ENCODE measurements around the gene CYP4F22.

Gene CYP4F22

DNA sequence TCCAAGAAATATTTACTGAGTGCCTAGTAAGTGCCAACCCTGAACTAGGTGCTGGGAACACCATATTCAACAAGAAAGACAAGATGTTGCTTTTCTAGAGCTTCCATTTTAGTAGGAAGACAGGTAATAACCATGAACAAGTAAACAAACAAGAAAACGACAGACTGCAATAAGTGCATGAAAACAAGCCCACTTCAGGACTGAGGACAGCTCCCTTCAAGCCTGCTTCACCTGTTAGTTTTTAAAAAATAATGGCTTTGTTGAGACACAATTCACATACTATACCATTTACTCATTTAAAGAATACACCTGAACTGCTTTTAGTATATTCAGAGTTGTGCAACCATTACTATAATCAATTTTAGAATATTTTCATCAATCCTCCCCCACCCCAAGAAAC is 30.4 kb downstream of the CYP4F22 start:
- no peak for DNase-seq

DNA sequence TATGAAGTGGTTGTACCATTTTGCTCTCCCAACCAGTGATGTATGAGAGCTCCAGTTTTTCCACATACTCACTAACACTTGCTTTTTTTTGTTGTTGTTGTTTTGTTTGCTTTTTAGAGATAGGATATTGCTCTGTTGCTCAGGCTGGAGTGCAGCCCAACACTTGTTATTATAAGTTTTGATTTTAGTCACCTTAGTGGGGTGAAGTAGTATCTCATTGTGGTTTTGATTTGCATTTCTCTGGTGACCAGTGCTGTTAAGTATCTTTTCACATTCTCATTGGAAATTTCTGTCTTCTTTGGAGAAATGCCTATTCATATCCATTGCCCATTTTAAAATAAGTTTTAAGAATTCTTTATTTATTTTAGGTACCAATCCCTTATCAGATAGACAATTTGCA is 31.3 kb downstream of the CYP4F22 start:
- no peak for DNase-seq

DNA sequence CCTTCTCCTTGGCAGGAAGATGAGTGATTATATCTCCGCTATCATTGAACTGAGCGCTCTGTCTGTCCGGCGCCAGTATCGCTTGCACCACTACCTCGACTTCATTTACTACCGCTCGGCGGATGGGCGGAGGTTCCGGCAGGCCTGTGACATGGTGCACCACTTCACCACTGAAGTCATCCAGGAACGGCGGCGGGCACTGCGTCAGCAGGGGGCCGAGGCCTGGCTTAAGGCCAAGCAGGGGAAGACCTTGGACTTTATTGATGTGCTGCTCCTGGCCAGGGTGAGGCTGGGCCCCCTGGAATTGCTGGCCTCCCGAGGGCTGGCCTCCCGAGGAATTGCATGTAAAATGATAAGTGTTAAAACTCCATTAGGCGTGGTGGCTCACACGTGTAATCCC is 32.1 kb downstream of the CYP4F22 start:
- DNase-seq: no peak

DNA sequence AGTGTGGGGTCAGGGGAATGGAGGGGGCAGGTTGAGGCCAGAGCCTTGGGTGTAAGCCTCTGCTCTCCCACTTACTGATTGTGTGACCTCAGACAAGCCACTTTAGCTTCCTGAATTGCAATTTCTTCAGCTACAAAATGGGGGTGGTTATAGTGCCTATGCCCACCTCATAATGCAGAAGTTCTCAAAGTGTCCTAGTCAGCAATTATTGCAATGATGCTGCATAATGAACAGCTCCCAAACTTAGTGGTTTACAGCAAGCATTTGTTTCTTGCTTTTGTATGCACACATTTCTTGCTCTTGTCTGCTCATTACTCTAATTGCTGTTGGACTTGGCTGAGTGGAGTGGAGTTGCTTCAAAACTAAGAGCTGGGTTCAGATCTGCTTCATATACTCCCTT is 36.0 kb downstream of the CYP4F22 start:
- no peak for DNase-seq

DNA sequence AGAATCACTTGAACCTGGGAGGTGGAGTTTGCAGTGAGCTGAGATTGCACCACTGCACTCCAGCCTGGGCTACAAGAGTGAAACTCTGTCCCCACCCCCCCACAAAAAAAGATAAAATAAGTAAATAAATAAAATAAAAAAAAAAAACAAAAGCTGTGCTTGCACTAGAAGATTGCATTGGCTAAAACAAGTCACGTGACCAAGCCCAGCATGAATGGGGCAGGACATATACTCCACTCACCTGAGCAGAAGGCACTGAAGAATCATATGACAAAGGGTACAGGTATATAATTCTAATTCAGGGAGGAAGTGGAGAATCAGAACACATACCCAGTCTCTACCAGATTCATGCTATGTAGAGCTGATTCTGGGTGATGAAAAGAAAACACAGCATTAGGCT is 36.6 kb downstream of the CYP4F22 start:
- DNase-seq: no peak

DNA sequence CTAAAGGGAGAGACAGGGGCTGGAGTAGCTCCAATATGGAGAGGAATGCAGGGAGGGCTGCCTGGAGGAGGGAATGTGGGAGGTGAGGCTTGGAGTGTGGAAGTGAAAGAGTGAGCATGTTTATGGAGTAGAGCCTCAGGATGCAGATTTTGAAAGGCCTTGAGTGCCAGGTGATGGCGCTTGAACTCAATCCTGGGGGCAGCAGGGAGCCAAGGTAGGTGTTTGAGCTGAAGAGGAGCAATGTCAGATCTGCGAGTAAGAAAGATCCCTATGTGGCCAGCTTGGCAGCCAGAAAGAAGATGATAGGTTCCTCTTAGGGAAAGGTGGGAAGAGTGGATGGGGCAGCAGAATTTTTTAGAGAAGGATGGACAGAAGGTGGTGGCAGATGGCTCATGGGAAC is 40.3 kb downstream of the CYP4F22 start:
- no peak for DNase-seq

DNA sequence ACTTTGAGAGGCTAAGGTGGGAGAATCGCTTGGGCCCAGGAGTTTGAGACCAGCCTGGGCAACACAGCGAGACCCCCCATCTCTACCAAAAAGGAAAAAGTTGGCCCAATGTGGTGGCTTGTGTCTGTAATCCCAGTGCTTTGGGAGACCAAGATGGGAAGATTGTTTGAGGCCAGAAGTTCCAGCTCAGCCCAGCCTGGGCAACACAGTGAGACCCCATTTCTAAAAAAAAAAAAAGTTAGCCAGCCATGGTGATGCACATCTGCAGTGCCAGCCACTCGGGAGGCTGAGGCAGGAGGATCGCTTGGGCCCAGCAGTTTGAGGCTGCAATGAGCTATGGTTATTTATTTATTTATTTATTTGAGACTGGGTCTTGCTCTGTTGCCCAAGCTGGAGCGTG is 41.3 kb downstream of the CYP4F22 start:
- DNase-seq: no peak

DNA sequence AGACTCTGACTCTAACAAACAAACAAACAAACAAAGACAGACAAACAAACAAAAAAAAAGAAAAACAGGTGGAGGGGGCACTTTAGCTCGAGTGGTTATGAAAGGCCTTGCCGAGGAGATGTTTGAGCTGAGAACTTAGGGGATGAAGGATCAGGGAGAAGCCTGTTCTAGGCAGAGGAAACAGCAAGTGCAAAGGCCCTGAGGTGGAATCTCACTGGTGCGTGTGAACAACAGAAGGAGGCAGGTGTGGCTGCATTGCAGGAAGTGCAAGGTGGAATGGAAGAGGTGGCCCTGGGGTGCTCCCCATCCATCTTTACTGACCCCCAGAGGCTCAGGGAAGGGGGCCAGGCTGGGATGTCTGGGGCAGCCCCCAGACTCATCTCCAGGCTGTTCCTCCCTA is 41.9 kb downstream of the CYP4F22 start:
- no peak for DNase-seq

DNA sequence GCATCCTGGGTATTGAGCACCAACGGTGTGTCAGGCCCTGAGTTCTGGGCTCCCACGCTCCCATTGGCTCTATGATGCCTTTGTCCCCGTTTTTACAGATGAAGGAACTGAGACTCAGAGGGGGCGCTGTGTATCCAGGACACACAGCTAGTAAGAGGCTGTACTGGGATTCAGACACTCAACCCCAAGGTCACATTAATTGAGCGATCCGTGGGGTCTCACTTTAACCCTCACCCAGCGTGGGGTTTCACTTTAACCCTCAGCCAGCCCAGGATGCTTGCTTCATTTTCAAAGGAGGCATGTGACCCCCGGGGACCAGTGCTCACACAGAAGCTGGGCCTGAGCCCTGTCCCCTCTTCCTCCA is 42.6 kb downstream of the CYP4F22 start:
- no peak for DNase-seq

DNA sequence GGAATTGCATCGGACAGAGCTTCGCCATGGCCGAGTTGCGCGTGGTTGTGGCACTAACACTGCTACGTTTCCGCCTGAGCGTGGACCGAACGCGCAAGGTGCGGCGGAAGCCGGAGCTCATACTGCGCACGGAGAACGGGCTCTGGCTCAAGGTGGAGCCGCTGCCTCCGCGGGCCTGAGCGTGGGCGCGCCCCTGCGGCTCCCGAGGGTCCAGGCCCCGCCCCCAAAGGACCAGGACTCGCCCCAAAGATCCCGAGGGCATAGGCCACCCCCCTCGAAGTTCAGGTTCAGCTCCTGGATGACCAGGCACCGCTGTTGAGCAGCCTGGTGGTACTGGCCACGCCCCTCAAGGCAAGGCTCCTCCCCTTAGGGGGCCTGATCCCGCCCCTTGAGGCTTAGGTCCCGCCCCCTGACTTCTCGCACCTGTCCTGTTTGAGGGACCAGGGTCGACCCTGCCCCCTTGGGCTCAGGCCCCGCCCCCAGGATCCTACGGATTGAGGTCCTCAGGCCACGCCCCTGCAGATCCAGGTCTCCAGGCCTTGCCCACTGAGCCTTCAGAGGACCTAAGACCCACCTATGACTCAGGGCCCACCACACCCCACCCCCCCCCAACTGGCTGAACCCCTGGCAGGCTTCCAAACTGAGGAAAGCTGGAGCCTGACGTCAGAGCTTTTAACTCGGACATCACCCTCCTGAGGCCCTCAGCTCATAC is 43.1 kb downstream of the CYP4F22 start:
- DNase-seq: no peak

DNA sequence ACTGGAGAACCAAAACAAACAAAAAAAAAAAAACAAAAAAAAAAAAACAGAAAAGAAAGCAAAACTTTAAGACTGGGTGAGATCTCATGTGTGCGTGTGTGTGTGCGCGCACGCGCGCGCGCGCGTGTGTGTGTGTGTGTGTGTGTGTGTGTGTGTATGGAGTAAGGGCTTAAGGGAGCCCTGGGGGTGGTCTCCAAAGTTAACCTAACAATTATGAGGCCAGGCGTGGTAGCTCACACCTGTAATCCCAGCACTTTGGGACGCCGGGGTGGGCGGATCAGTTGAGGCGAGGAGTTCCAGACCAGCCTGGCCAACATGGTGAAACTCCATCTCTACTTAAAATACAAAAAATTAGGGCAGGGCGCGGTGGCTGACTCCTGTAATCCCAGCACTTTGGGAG is 46.7 kb downstream of the CYP4F22 start:
- DNase-seq: no peak

DNA sequence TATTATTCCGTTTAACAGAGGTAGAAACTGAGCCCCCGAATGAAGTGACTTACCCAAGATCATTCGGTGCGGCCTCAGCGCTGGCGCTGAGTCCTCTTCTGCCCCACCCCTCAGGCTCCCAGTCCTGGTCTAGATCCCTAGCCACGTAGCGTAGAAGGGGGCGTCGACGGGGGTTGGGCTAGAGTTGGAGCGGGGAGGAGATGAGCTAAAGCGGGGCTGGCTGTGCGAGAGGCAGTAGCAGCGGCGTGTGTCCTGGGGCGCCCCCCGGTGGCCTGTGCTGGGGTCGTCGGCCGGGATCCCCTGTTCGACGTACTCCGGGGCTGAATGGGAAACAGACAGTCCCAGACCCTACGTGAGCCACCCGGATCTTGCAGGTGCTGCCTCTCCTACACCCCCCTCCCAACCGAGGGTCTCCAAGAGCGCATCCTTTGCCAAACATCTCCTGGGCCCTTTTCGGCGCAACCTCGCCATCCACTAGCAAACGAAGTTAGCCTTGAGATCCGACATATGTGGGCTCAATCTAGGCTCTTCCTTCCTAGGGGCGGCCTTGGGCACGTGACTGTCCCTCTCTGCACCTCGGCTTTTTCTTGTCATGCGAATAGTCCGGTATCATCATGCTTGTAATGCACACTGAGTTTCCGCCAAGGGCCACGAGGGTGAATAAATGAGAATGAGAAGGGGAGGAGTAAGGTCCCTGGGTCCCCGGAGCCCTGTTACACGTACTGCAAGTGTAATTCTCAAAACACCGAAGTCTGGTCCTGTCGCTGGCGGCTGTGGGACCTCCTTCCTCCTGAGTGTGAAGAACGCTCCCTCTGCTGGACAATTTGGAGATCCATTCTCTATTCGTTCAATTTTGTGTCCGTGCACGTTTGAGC is 47.7 kb downstream of the CYP4F22 start:
- peak; percentile 91 for DNase-seq

DNA sequence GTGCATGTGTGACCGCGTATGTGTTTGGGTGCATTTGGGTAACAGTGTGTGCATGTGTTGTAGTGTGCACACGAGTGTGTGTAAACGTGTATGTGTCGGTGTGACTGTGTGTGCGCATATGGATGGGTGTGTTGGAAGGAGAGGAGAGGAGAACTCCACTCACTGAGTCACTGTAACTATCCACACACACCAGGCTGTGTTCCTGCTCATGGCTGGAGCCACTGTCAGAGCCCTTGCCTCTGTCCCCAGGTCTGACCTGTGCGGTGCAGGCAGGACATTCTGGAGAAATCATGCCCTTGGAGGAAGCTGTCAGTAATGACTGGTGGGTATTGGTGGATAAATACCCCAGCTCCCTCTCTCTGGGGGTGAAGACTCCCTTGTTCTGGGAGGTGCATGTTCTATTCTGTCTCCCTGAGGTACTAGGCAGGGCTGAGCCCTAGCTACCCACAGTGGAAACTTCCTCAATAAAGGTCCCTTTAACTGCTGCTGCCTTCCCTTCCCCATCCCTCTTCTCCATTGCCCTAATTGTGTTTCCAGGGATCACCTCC is 48.4 kb downstream of the CYP4F22 start:
- no peak for DNase-seq

DNA sequence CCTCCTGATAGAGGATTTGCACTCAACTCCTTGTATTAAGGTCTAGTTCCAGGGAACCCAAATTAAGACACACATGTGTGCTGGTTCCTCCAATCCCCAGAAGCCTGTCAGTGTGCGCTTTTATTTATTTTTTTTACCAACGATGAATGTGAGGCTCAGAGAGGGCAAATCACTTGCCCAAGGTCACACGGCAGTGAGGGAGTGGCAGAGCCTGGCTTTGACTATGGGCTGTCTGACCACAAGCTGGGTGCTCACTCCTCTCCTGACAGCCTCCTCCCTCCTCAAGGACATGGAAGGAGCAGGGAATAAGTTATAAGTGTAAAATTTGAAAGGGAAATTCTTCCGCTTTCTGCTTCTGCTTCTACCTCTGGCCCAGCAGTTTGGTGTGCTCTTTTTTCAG is 48.9 kb downstream of the CYP4F22 start:
- no peak for DNase-seq

DNA sequence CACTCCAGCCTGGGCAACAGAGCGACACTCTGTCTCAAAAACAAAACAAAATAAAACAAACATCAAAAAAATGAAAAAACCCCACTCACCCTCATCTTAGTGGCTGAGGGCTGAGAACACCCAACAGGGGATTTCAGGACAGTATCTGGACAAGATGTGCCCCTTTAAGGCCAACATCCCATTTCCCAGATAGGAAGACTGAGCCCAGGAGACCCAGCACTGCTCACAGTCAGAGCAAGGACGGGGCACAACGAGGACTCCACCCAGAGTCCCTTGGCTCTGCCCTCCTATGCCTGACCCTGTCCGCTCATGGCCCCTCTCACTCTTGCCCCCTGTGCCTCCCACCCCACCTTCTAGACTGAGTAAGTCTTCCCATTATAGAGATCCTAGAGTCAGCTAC is 53.8 kb downstream of the CYP4F22 start:
- DNase-seq: no peak

DNA sequence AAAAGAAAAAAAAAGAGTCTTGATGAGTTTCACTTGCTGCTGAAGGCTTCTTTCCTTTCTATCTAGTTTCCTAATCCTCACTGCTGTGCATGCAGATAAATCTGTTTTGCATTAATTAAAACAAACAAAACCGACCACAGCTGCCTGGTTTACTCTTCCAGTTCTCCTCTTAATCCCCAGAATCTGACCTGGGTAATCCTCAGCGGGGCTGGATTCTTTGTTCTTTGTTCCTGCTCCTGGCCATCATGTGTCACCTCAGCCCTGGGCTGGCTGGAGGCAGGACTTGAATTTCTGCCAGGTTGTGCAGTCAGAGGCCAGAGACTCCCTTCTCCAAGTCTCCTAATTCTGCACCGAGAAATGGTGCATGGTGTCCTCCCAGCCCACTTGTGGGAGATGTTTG is 54.5 kb downstream of the CYP4F22 start:
- DNase-seq: no peak

DNA sequence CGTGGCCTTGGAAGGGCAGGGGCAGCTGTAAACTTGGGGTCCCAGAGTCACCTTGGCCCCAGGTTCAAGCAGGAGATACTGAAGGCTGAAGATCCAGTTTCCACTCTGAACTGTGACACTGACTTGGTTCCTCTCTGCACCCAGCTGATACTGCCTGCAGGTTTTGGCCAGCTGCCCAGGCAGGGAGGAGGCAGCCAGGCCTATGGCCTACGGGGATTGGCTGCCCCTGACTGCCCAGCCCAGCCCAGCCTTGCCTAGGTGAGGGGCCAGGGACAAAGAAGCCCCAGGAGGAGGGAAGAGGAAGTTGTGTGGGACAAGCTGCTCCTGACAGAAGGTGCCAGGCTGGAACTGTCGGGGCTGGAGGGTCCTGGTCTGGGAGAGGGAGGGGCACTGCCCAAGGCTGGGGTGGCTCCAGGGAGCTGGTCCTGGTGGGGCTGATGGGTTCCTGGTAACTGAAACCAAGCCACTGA is 55.0 kb downstream of the CYP4F22 start:
- DNase-seq: no peak

DNA sequence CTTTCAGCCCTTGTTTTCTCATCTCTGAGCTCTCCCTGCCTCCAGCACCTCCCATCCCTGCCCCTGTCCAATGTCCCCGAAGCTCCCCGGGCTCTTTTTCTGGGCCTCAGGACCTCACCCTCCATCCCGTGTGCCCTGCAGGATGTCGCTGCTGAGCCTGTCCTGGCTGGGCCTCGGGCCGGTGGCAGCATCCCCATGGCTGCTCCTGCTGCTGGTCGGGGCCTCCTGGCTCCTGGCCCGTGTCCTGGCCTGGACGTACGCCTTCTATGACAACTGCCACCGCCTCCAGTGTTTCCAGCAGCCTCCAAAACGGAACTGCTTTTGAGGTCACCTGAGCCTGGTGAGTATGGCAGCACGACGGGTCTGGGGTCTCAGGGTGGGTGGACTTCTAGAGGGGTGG is 55.6 kb downstream of the CYP4F22 start:
- DNase-seq: no peak

DNA sequence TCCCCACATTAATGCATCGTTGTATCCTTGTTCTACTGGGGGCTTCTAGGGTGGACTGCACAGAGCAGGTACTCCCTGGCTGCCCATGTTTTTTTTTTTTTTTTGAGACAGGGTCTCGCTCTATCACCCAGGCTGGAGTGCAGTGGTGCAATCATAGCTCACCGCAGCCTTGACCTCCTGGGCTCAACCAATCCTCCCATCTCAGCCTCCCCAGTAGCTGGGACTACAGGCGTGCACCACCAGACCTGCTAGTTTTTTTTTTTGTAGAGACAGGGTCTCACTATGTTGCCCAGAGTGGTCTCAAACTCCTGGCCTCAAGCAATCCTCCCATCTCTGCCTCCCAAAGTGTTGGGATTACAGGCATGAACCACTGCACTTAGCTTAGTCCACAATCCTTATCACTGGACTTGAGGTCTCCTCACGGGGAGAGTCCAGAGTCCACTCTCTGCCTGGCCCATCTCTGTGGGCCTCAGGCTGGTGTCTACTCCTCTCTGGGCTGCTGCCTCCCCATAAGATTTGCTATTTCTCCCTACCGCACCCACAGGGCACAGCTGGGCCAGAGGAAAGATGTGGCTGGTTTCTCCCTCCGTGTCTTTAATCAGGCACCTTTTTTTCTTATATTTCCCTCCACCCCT is 56.3 kb downstream of the CYP4F22 start:
- no peak for DNase-seq

DNA sequence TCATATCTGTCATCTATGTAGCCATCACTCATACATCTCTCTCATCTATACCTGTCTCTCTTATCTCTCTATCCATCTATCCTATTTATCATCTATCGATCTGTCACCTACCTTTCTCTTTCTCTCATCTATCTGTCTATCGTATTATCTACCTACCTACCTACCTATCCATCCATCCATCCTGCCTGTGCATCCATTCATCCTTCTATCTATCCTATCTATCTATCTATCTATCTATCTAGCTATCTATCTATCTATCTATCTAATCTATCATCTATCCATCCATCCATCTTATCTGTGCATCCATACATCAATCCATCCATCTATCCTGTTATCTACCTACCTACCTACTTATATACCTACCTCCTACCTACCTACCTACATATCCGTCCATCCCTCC is 62.1 kb downstream of the CYP4F22 start:
- DNase-seq: no peak

DNA sequence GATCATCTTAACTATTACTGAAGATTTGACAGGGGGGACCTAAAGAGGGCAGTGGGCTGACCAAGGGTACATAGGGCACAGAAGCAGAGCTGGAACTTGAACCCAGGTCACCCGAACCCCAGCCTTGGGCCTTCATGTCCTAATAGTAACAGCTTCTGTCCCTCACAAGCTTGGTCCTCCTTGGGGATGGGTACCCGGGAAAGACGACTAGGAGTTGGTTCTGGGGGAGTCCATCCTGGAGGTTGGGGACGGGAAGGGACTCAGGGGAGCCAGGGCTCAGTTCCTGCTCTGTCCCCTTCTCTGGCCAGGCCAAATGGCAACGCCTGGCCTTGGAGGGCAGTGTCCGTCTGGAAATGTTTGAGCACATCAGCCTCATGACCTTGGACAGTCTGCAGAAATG is 67.1 kb downstream of the CYP4F22 start:
- DNase-seq: no peak

DNA sequence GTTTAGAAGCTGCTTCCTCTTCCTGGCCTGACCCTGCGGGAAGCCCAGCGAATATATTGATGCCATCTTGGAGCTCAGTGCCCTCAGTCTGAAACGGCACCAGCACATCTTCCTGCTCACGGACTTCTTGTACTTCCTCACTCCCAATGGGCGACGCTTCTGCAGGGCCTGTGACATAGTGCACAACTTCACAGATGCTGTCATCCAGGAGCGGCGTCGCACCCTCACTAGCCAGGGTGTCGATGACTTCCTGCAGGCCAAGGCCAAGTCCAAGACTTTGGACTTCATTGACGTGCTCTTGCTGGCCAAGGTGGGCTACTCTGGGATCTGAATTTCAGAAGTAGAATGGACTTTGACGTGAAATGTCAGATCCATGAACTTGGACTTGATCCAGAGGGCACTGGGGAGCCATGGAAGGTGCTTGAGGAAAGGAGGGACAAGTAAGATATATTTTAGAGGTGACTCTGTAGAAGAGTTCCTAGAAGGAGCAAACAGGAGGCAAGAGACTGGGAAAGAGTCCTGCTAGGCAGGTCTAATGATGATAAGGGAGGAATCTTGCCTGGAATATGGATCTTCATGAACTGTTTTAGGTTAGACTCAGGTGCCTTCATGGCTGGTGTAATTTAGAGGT is 68.3 kb downstream of the CYP4F22 start:
- DNase-seq: no peak

DNA sequence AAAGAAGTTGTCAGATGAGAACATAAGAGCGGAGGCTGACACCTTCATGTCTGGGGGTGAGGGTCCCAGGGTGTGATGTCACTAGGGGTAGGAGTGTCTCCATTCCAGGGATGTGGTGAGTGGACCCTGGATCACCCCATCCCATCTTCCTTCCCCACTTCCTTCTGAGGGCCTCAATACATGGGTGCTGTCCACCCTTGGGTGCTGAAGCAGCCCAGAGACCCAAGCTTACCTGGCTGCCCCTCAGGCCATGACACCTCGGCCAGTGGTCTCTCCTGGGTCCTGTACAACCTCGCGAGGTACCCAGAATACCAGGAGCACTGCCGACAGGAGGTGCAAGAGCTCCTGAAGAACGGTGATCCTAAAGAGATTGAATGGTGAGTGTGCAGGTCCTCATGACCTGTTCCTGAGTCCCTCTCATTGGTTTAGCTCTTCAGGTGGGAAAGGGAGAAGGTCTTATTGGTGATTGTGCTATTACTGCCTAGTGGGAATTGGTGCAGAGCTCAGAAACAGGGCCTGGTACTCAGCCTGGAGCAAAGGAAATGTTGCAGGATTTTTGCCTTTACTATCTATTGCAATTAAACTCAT is 69.0 kb downstream of the CYP4F22 start:
- DNase-seq: no peak
